DOHH2 (cell line): Measurements from ENCODE around the gene MYBPC3.

ENCODE experiments used
- H3F3A ChIP-seq: fragments of 200-600 bp; sonication (generic), shearing (Covaris generic); 2 replicates; pipeline ENCODE4 v1.6.0; 2016; ENCODE audit warnings: antibody characterized with exemption, mild to moderate bottlenecking; ENCODE audit not compliant: control insufficient read depth, insufficient read depth
- H3K27ac ChIP-seq: fragments of 200-600 bp; sonication (generic); 2 replicates; pipeline ENCODE4 v1.5.1; 2014; ENCODE audit warnings: low read depth, mild to moderate bottlenecking, low read length, moderate library complexity
- H3K27me3 ChIP-seq: fragments of 200-600 bp; sonication (generic); 2 replicates; pipeline ENCODE4 v1.6.1; 2014; ENCODE audit warnings: mild to moderate bottlenecking, low read length, mixed read lengths; ENCODE audit not compliant: control insufficient read depth
- H3K36me3 ChIP-seq: fragments of 200-600 bp; sonication (generic); 2 replicates; pipeline ENCODE4 v1.6.1; 2014; ENCODE audit warnings: mild to moderate bottlenecking, low read length, moderate library complexity, mixed read lengths; ENCODE audit not compliant: control insufficient read depth
- H3K4me1 ChIP-seq: fragments of 200-600 bp; sonication (generic); 2 replicates; pipeline ENCODE4 v1.6.1; 2014; ENCODE audit warnings: mild to moderate bottlenecking, low read length, mixed read lengths; ENCODE audit not compliant: control insufficient read depth
- H3K4me2 ChIP-seq: fragments of 200-600 bp; sonication (generic); 2 replicates; pipeline ENCODE4 v1.6.0; 2014; ENCODE audit warnings: mild to moderate bottlenecking, low read length, moderate library complexity
- H3K4me3 ChIP-seq: fragments of 200-600 bp; sonication (generic); 2 replicates; pipeline ENCODE4 v1.5.1; 2014; ENCODE audit warnings: mild to moderate bottlenecking, low read length, mixed read lengths
- H3K79me2 ChIP-seq: fragments of 200-600 bp; sonication (generic); 2 replicates; pipeline ENCODE4 v1.6.1; 2014; ENCODE audit warnings: mild to moderate bottlenecking, low read length, mixed read lengths; ENCODE audit not compliant: control insufficient read depth
- H3K9me2 ChIP-seq: fragments of 200-600 bp; sonication (generic); replicated peaks from 2 replicates; pipeline ENCODE4 v1.6.1; 2014; ENCODE audit warnings: mild to moderate bottlenecking, low read length, mixed read lengths; ENCODE audit not compliant: control insufficient read depth
- H3K9me3 ChIP-seq: fragments of 200-600 bp; sonication (generic); 2 replicates; pipeline ENCODE4 v1.6.1; 2014; ENCODE audit warnings: antibody characterized with exemption, low read length, mixed read lengths; ENCODE audit not compliant: control insufficient read depth, insufficient read depth
- H4K20me1 ChIP-seq: fragments of 200-600 bp; sonication (generic); 2 replicates; pipeline ENCODE4 v1.6.0; 2014; ENCODE audit warnings: low read depth, mild to moderate bottlenecking, antibody characterized with exemption, low read length, moderate library complexity; ENCODE audit not compliant: control insufficient read depth, insufficient read depth
- EZH2phosphoT487 ChIP-seq: fragments of 200-600 bp; sonication (generic); IDR thresholded peaks from 2 replicates; pipeline ENCODE4 v1.6.1; 2017; ENCODE audit warnings: borderline replicate concordance, mild to moderate bottlenecking, antibody characterized with exemption, low read length, moderate library complexity, mixed read lengths
- TF ChIP-seq, protein P1 (sequence below): fragments of 200-600 bp; sonication (generic); IDR thresholded peaks from one replicate; pipeline ENCODE4 v1.5.1; 2014; ENCODE audit warnings: antibody characterized with exemption, mild to moderate bottlenecking, low read depth, low read length; ENCODE audit not compliant: poor library complexity, severe bottlenecking

Gene MYBPC3

GRCh38 chr11:47360341-47360740 is 7.8 kb upstream of the MYBPC3 start:
- Histone ChIP-seq H3K79me2 (peaks cover 33% of the 10 kb centered on the region), H3K4me3 (no peak overlapping the region), H3K4me1 (0 out of 2 replicates have a peak, but pooled peaks cover 3% of the 10 kb centered on the region), H4K20me1 (no peaks in the 10 kb centered on the region), H3K27ac (no peak overlapping the region), H3K4me2 (no peak overlapping the region), H3F3A (no peaks in the 10 kb centered on the region; the same call in 1 of the 2 replicates), H3K27me3 (no peaks in the 10 kb centered on the region), H3K36me3 (peaks cover 32% of the 10 kb centered on the region), H3K9me2 (no peaks in the 10 kb centered on the region), H3K9me3 (peaks cover 8% of the 10 kb centered on the region; the same call in 1 of the 2 replicates)
- TF ChIP-seq, protein P1, sequence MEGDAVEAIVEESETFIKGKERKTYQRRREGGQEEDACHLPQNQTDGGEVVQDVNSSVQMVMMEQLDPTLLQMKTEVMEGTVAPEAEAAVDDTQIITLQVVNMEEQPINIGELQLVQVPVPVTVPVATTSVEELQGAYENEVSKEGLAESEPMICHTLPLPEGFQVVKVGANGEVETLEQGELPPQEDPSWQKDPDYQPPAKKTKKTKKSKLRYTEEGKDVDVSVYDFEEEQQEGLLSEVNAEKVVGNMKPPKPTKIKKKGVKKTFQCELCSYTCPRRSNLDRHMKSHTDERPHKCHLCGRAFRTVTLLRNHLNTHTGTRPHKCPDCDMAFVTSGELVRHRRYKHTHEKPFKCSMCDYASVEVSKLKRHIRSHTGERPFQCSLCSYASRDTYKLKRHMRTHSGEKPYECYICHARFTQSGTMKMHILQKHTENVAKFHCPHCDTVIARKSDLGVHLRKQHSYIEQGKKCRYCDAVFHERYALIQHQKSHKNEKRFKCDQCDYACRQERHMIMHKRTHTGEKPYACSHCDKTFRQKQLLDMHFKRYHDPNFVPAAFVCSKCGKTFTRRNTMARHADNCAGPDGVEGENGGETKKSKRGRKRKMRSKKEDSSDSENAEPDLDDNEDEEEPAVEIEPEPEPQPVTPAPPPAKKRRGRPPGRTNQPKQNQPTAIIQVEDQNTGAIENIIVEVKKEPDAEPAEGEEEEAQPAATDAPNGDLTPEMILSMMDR = no peak
- TF ChIP-seq EZH2phosphoT487 = no peak

GRCh38 chr11:47359586-47359985 is 7.1 kb upstream of the MYBPC3 start:
- no peaks in the 10 kb centered on the region for H3K9me2 ChIP-seq
- no peaks in the 10 kb centered on the region for H3K27me3 ChIP-seq
- H3K4me3 ChIP-seq = no peak overlapping the region
- no peak overlapping the region for H3K4me2 ChIP-seq
- peaks cover 8% of the 10 kb centered on the region; the same call in 1 of the 2 replicates for H3K9me3 ChIP-seq
- no peaks in the 10 kb centered on the region for H4K20me1 ChIP-seq
- TF ChIP-seq EZH2phosphoT487 = no peak
- TF ChIP-seq, protein P1 = no peak
- H3K27ac ChIP-seq = no peak overlapping the region
- peaks cover under 1% of the 10 kb centered on the region; the same call in 1 of the 2 replicates for H3F3A ChIP-seq
- H3K36me3 ChIP-seq = peaks cover 31% of the 10 kb centered on the region
- H3K79me2 ChIP-seq = peaks cover 26% of the 10 kb centered on the region
- 0 out of 2 replicates have a peak, but pooled peaks cover 3% of the 10 kb centered on the region for H3K4me1 ChIP-seq

- H3K79me2 ChIP-seq = peaks cover 21% of the 10 kb centered on the region
- no peak overlapping the region for H3K4me2 ChIP-seq
- peaks cover 4% of the 10 kb centered on the region; the same call in 1 of the 2 replicates for H3F3A ChIP-seq
- no peaks in the 10 kb centered on the region for H4K20me1 ChIP-seq
- H3K4me3 ChIP-seq = no peak overlapping the region
- H3K9me3 ChIP-seq = peaks cover 8% of the 10 kb centered on the region; the same call in 1 of the 2 replicates
- H3K27ac ChIP-seq = no peak overlapping the region
- no peaks in the 10 kb centered on the region for H3K9me2 ChIP-seq
- peaks cover 32% of the 10 kb centered on the region for H3K36me3 ChIP-seq
- H3K4me1 ChIP-seq = no peaks in the 10 kb centered on the region
- TF ChIP-seq EZH2phosphoT487 = no peak
- TF ChIP-seq, protein P1 = no peak
- H3K27me3 ChIP-seq = no peaks in the 10 kb centered on the region
Measured at GRCh38 chr11:47359162-47359561, 6.7 kb upstream of the MYBPC3 start.
